ENCODE data around the gene TTC36.
"Not testable (repeated sequence)": the region's sequence is repeated elsewhere in the genome, so short reads cannot be mapped to it uniquely, and the experiment has no call there.

Gene TTC36, protein sequence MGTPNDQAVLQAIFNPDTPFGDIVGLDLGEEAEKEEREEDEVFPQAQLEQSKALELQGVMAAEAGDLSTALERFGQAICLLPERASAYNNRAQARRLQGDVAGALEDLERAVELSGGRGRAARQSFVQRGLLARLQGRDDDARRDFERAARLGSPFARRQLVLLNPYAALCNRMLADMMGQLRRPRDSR

DNA sequence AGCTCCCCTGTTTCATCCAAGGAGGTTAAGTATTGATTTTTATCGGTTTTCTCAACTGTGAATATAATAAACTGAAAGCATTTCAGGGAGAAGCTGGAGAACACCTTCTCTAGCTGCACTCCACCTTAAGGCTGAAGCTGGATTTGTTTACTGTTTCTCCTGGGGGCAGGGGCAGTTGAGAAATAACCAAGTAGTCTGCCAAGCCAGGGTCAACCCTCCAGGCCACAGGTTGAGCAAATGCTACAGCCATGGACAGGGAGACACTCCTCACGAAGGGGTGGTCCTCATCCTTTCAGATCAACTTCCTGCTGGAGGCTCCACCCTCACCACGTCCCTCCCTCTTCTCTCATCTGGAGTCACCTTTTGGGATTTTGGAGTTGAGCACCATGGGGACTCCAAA is at the start of gene TTC36:
Gene TTC36 (plus strand): TSS at position 366 of the 400 bp plus-strand sequence. CDS start 21 bp downstream, at position 387.
- Histone ChIP-seq H3K27ac (ENCODE audit: low read depth, low read length) (no peak within 1 kb of the TSS), H3K4me3 (ENCODE audit: low read length) (no peak within 1 kb of the TSS), H3K4me1 (ENCODE audit: control insufficient read depth, insufficient read depth, low read length) (peaks cover 8% of the 10 kb centered on the region), H3K27me3 (ENCODE audit: control insufficient read depth, insufficient read depth, low read length) (no peaks in the 10 kb centered on the region), H3K9ac (ENCODE audit: low read length) (no peak within 1 kb of the TSS), H3K36me3 (ENCODE audit: control insufficient read depth, insufficient read depth, low read length) (peaks cover 11% of the 10 kb centered on the region)

DNA sequence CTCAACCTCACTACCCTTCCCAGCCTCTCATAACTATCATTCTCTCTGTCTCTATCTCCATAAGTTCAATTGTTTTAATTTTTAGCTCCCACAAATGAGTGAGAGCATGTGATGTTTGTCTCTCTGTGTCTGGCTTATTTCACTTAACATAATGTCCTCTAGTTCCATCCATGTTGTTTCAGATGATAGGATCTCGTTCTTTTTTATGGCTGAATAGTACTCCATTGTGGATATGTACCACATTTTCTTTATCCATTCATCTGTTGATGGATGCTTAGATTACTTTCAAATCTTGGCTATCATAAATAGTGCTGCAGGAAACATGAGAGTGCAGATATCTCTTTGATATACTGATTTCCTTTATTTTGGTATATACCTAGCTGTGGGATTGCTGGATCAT is 46.0 kb upstream of the TTC36 start:
- not testable (repeated sequence) for H3K9ac ChIP-seq (ENCODE audit: low read length); H3K27me3 ChIP-seq (ENCODE audit: control insufficient read depth, insufficient read depth, low read length); H3K4me1 ChIP-seq (ENCODE audit: control insufficient read depth, insufficient read depth, low read length); H3K27ac ChIP-seq (ENCODE audit: low read depth, low read length); H3K4me3 ChIP-seq (ENCODE audit: low read length)
- H3K36me3 ChIP-seq (ENCODE audit: control insufficient read depth, insufficient read depth, low read length), result peaks cover 36% of the 10 kb centered on the region

DNA sequence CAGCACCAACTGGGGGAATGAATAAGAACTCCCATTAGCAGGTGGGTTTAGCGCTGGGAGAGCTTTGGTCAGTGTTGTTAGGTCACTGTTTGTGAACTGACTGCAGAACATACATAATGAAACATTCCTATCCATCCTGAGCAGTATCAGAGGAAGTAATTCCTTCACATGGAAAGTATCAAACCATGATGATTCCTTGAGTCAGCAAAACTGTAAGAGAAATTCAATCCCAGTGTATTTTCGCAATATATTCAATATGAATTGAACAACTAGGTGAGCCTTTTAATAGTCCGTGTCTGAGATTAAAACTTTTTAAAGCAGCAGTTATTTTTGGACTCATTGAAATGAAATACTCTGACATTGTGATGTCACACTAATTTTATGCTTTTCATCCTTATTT is 42.9 kb upstream of the TTC36 start:
- H3K27ac ChIP-seq (ENCODE audit: low read depth, low read length), result no peak overlapping the region
- H3K4me3 ChIP-seq (ENCODE audit: low read length), result no peak overlapping the region
- no peaks in the 10 kb centered on the region for H3K27me3 ChIP-seq (ENCODE audit: control insufficient read depth, insufficient read depth, low read length)
- no peaks in the 10 kb centered on the region for H3K4me1 ChIP-seq (ENCODE audit: control insufficient read depth, insufficient read depth, low read length)
- no peak overlapping the region for H3K9ac ChIP-seq (ENCODE audit: low read length)
- H3K36me3 ChIP-seq (ENCODE audit: control insufficient read depth, insufficient read depth, low read length), result peaks cover 26% of the 10 kb centered on the region

DNA sequence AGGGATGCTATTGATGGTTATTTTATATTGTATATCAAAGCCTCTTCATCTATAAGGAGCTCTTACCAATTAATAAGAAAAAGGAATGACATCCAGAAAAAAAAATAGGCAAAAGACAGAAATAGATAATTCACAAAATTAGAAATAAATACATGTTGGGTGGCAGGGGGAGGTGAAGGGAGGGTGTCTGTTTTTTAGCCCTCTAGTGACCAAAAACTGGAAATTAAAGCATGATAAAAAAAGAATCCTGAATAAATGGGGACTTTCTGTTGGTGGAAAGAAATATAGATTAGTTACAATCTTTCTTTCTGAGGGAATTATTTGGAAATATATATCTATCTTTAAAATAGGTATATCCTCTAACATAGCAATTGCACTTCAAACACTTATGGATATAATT is 42.0 kb upstream of the TTC36 start:
- Histone ChIP-seq H3K4me1 (ENCODE audit: control insufficient read depth, insufficient read depth, low read length) (no peaks in the 10 kb centered on the region), H3K27ac (ENCODE audit: low read depth, low read length) (no peak overlapping the region), H3K27me3 (ENCODE audit: control insufficient read depth, insufficient read depth, low read length) (no peaks in the 10 kb centered on the region), H3K9ac (ENCODE audit: low read length) (no peak overlapping the region), H3K4me3 (ENCODE audit: low read length) (no peak overlapping the region), H3K36me3 (ENCODE audit: control insufficient read depth, insufficient read depth, low read length) (peaks cover 31% of the 10 kb centered on the region)

DNA sequence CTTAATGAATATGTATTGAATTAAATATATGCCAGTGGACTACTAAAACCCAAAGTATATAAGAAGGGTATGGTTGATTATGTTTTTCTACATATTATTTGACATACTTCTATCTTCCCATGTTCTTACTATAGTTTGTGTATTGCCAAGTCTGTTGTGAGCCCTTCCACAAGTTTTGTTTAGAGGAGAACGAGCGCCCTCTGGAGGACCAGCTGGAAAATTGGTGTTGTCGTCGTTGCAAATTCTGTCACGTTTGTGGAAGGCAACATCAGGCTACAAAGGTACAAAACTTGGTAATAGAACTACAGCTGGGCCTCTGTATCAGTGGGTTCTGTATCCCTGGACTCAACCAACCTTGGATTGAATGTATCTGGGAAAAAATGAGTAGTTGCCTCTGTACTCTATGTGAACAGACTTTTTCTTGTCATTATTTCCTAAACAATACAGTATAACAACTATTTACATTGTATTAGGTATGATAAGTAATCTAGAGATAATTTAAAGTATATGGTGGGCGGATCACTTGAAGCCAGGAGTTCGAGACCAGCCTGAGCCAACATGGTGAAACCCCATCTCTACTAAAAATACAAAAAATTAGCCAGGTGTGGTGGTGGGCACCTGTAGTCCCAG is 38.7 kb upstream of the TTC36 start:
- no peak overlapping the region for H3K4me3 ChIP-seq (ENCODE audit: low read length)
- H3K27me3 ChIP-seq (ENCODE audit: control insufficient read depth, insufficient read depth, low read length), result no peaks in the 10 kb centered on the region
- peaks cover 27% of the 10 kb centered on the region for H3K36me3 ChIP-seq (ENCODE audit: control insufficient read depth, insufficient read depth, low read length)
- no peak overlapping the region for H3K27ac ChIP-seq (ENCODE audit: low read depth, low read length)
- H3K9ac ChIP-seq (ENCODE audit: low read length), result no peak overlapping the region
- H3K4me1 ChIP-seq (ENCODE audit: control insufficient read depth, insufficient read depth, low read length), result no peaks in the 10 kb centered on the region

DNA sequence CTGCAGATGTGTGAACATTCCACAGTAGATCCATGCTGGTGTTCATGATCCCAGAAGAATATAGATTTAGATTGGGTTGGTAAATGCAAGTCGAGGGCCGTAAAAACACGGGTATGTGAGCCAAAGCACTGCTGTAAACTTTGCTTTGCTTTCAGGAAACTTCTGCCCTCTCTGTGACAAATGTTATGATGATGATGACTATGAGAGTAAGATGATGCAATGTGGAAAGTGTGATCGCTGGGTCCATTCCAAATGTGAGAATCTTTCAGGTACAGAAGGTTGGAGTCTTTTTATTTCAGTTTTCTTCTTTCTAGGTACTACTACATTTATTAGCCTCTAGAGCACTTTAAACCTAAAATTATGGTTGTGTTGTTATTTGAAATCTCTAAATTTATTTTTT is 36.2 kb upstream of the TTC36 start:
- H3K27ac ChIP-seq (ENCODE audit: low read depth, low read length), result no peak overlapping the region
- H3K27me3 ChIP-seq (ENCODE audit: control insufficient read depth, insufficient read depth, low read length), result no peaks in the 10 kb centered on the region
- H3K36me3 ChIP-seq (ENCODE audit: control insufficient read depth, insufficient read depth, low read length), result peaks cover 24% of the 10 kb centered on the region

DNA sequence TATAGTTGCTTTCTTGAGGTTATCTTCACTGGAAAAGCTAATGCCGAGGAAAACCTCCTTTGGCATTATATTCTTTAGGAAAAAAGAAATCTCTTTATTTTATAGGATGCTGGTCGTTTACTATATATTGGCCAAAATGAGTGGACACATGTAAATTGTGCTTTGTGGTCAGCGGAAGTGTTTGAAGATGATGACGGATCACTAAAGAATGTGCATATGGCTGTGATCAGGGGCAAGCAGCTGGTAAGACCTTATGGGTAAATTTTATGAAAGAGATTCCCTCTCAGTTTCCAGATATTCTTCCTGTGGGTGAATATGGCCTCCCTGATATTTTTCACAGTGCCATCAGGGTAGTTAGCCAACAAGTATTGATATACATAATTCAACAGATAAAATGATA is 29.4 kb upstream of the TTC36 start:
- H3K4me1 ChIP-seq (ENCODE audit: control insufficient read depth, insufficient read depth, low read length), result no peaks in the 10 kb centered on the region
- peaks cover 33% of the 10 kb centered on the region for H3K36me3 ChIP-seq (ENCODE audit: control insufficient read depth, insufficient read depth, low read length)
- no peak overlapping the region for H3K27ac ChIP-seq (ENCODE audit: low read depth, low read length)

More for the DNA sequence above, 36.2 kb upstream of the TTC36 start:
- H3K4me1 ChIP-seq (ENCODE audit: control insufficient read depth, insufficient read depth, low read length), result no peaks in the 10 kb centered on the region
- no peak overlapping the region for H3K9ac ChIP-seq (ENCODE audit: low read length)
- H3K4me3 ChIP-seq (ENCODE audit: low read length), result no peak overlapping the region

DNA sequence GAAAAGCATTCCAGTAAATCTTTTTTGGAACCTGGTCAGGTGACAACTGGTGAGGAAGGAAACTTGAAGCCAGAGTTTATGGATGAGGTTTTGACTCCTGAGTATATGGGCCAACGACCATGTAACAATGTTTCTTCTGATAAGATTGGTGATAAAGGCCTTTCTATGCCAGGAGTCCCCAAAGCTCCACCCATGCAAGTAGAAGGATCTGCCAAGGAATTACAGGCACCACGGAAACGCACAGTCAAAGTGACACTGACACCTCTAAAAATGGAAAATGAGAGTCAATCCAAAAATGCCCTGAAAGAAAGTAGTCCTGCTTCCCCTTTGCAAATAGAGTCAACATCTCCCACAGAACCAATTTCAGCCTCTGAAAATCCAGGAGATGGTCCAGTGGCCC is 24.1 kb upstream of the TTC36 start:
- Histone ChIP-seq H3K27ac (ENCODE audit: low read depth, low read length) (no peak overlapping the region), H3K36me3 (ENCODE audit: control insufficient read depth, insufficient read depth, low read length) (peaks cover 39% of the 10 kb centered on the region)

More for the DNA sequence above, 29.4 kb upstream of the TTC36 start:
- Histone ChIP-seq H3K27me3 (ENCODE audit: control insufficient read depth, insufficient read depth, low read length) (no peaks in the 10 kb centered on the region), H3K9ac (ENCODE audit: low read length) (no peak overlapping the region), H3K4me3 (ENCODE audit: low read length) (no peak overlapping the region)

DNA sequence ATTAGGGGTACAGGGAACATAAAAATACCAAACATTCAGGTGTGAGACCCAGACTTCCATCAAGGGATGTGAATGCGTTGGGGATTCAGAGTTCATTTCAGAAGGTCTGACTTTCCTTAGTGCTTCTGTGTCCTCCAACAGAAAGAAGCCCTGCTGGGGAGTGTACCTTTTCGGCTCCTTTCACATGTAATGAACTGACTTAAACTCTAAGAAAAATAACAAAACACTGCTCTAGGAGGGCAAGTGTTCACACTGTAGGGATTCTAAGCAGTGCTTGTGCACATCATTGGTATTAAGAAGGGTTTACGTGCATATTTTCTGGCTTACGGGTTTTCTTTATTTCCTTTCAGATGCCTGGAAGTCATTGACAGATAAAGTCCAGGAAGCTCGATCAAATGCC is 15.7 kb upstream of the TTC36 start:
- Histone ChIP-seq H3K27ac (ENCODE audit: low read depth, low read length) (no peak overlapping the region), H3K27me3 (ENCODE audit: control insufficient read depth, insufficient read depth, low read length) (no peaks in the 10 kb centered on the region), H3K4me1 (ENCODE audit: control insufficient read depth, insufficient read depth, low read length) (no peaks in the 10 kb centered on the region), H3K36me3 (ENCODE audit: control insufficient read depth, insufficient read depth, low read length) (peaks cover 46% of the 10 kb centered on the region), H3K4me3 (ENCODE audit: low read length) (no peak overlapping the region), H3K9ac (ENCODE audit: low read length) (no peak overlapping the region)

More for the DNA sequence above, 24.1 kb upstream of the TTC36 start:
- Histone ChIP-seq H3K27me3 (ENCODE audit: control insufficient read depth, insufficient read depth, low read length) (no peaks in the 10 kb centered on the region), H3K4me1 (ENCODE audit: control insufficient read depth, insufficient read depth, low read length) (no peaks in the 10 kb centered on the region), H3K4me3 (ENCODE audit: low read length) (no peak overlapping the region), H3K9ac (ENCODE audit: low read length) (no peak overlapping the region)

DNA sequence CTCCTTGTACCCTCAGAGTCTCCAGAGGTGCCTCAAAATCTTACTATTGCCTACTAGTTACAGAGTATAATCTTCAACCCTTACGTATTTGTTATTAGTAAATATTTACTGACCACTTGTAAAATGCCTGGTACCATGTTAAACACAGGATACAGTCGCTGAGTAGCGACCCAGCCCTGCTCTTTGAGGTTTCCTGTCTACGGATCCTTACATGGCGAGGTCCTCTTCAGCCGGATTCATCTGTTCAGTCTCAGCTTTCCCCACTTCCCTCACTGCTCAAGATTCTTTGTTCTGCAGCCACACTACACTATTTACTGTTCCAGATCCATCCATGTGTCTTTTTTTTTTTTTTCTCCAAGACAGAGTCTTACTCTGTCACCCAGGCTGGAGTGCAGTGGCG is 13.2 kb upstream of the TTC36 start:
- no peak overlapping the region for H3K27ac ChIP-seq (ENCODE audit: low read depth, low read length)
- H3K4me1 ChIP-seq (ENCODE audit: control insufficient read depth, insufficient read depth, low read length), result no peaks in the 10 kb centered on the region
- no peak overlapping the region for H3K4me3 ChIP-seq (ENCODE audit: low read length)
- peaks cover 41% of the 10 kb centered on the region for H3K36me3 ChIP-seq (ENCODE audit: control insufficient read depth, insufficient read depth, low read length)
- H3K9ac ChIP-seq (ENCODE audit: low read length), result no peak overlapping the region
- no peaks in the 10 kb centered on the region for H3K27me3 ChIP-seq (ENCODE audit: control insufficient read depth, insufficient read depth, low read length)

DNA sequence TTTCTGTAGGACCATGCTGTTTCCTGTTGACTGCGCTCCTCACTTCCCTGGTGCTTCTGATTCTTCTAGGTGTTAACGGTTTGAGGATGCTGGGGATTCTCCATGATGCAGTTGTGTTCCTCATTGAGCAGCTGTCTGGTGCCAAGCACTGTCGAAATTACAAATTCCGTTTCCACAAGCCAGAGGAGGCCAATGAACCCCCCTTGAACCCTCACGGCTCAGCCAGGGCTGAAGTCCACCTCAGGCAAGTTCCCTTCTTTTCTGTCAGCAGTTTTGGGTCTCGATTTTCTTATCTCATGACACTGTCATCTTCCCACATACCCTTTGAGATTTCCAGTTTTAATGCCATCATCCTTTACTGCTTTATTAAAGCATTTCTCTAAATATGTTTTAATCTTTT is 7.7 kb upstream of the TTC36 start:
- Histone ChIP-seq H3K9ac (ENCODE audit: low read length) (no peak overlapping the region), H3K36me3 (ENCODE audit: control insufficient read depth, insufficient read depth, low read length) (peaks cover 46% of the 10 kb centered on the region), H3K4me1 (ENCODE audit: control insufficient read depth, insufficient read depth, low read length) (no peaks in the 10 kb centered on the region)

DNA sequence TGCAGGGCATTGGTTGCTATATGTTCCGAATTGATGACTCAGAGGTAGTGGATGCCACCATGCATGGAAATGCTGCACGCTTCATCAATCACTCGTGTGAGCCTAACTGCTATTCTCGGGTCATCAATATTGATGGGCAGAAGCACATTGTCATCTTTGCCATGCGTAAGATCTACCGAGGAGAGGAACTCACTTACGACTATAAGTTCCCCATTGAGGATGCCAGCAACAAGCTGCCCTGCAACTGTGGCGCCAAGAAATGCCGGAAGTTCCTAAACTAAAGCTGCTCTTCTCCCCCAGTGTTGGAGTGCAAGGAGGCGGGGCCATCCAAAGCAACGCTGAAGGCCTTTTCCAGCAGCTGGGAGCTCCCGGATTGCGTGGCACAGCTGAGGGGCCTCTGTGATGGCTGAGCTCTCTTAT is 5.4 kb upstream of the TTC36 start:
- H3K36me3 ChIP-seq (ENCODE audit: control insufficient read depth, insufficient read depth, low read length), result peaks cover 32% of the 10 kb centered on the region
- no peak overlapping the region for H3K4me3 ChIP-seq (ENCODE audit: low read length)
- H3K9ac ChIP-seq (ENCODE audit: low read length), result no peak overlapping the region
- no peaks in the 10 kb centered on the region for H3K4me1 ChIP-seq (ENCODE audit: control insufficient read depth, insufficient read depth, low read length)
- no peak overlapping the region for H3K27ac ChIP-seq (ENCODE audit: low read depth, low read length)
- H3K27me3 ChIP-seq (ENCODE audit: control insufficient read depth, insufficient read depth, low read length), result no peaks in the 10 kb centered on the region

More for the DNA sequence above, 7.7 kb upstream of the TTC36 start:
- Histone ChIP-seq H3K27ac (ENCODE audit: low read depth, low read length) (no peak overlapping the region), H3K4me3 (ENCODE audit: low read length) (no peak overlapping the region), H3K27me3 (ENCODE audit: control insufficient read depth, insufficient read depth, low read length) (no peaks in the 10 kb centered on the region)

DNA sequence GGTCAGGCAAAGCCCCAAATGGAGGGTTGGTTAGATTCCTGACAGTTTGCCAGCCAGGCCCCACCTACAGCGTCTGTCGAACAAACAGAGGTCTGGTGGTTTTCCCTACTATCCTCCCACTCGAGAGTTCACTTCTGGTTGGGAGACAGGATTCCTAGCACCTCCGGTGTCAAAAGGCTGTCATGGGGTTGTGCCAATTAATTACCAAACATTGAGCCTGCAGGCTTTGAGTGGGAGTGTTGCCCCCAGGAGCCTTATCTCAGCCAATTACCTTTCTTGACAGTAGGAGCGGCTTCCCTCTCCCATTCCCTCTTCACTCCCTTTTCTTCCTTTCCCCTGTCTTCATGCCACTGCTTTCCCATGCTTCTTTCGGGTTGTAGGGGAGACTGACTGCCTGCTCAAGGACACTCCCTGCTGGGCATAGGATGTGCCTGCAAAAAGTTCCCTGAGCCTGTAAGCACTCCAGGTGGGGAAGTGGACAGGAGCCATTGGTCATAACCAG is 4.7 kb upstream of the TTC36 start:
- Histone ChIP-seq H3K9ac (ENCODE audit: low read length) (no peak overlapping the region), H3K4me1 (ENCODE audit: control insufficient read depth, insufficient read depth, low read length) (no peaks in the 10 kb centered on the region), H3K27ac (ENCODE audit: low read depth, low read length) (no peak overlapping the region), H3K27me3 (ENCODE audit: control insufficient read depth, insufficient read depth, low read length) (no peaks in the 10 kb centered on the region), H3K4me3 (ENCODE audit: low read length) (no peak overlapping the region), H3K36me3 (ENCODE audit: control insufficient read depth, insufficient read depth, low read length) (peaks cover 32% of the 10 kb centered on the region)
